ENCODE results near the gene TULP4.

The TULP4 gene

GRCh38 chr6:158499601-158500000 is 187.3 kb downstream of the TULP4 start:
- no peak overlapping the region for H3K27ac Mint-ChIP-seq
- H3K36me3 Mint-ChIP-seq (ENCODE audit: low read depth) = peaks cover 45% of the 10 kb centered on the region
- no peak overlapping the region for H3K4me3 Mint-ChIP-seq
- DNase-seq = no peak
- H3K4me1 Mint-ChIP-seq = no peaks in the 10 kb centered on the region
- H3K27me3 Mint-ChIP-seq (ENCODE audit: low read depth, poor library complexity) = peaks cover 1% of the 10 kb centered on the region
- no peaks in the 10 kb centered on the region for H3K9me3 Mint-ChIP-seq
- TF ChIP-seq CTCF (IDR thresholded peaks at IDR 0.05) = no peak

DNA sequence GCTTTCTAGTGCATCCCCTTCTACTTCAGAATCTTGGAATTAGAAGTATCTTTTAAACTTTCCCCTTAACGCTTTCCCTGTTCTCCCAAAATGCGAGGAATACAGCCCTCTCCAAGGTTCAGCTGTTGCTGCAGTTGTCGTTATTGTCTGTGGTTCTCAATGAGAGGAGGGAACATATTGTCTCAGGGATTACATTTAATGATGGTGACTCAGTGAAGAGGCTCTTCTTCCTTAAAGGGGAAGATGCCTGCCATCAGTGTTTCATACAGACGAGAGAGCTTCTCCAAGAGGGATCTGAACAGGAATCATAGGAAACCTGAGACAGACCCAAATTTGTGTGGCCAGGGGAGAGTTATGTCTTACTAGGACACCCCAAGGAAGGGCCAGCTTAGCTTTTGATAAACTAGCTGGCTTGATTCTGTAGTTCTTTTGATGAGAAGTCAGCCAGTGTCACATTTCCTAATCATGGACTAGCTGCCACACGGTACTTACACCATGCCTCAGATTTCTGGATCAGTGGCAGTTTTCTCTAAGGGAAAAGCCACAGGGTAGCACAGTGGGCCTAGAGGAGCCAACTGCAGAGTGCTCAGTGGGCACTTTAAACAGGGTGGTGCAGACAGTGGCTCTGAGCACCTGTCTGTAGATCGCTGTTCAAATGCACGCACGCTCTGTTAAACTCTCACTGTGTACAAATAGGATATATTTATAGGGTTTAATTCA is 187.9 kb downstream of the TULP4 start:
- TF ChIP-seq CTCF (IDR thresholded peaks at IDR 0.05) = no peak
- no peak for DNase-seq
- Mint-ChIP-seq H3K27me3 (ENCODE audit: low read depth, poor library complexity) (peaks cover 2% of the 10 kb centered on the region), H3K9me3 (no peaks in the 10 kb centered on the region), H3K27ac (no peak overlapping the region), H3K4me3 (no peak overlapping the region), H3K4me1 (no peaks in the 10 kb centered on the region), H3K36me3 (ENCODE audit: low read depth) (peaks cover 50% of the 10 kb centered on the region)

- no peak for TF ChIP-seq CTCF (IDR thresholded peaks at IDR 0.05)
- Mint-ChIP-seq H3K4me1 (no peaks in the 10 kb centered on the region), H3K27me3 (ENCODE audit: low read depth, poor library complexity) (peaks cover 2% of the 10 kb centered on the region), H3K9me3 (no peaks in the 10 kb centered on the region), H3K36me3 (ENCODE audit: low read depth) (peaks cover 55% of the 10 kb centered on the region), H3K27ac (no peak overlapping the region), H3K4me3 (no peak overlapping the region)
- no peak for DNase-seq
Observed at GRCh38 chr6:158501360-158502262, 189.3 kb downstream of the TULP4 start.

GRCh38 chr6:158502263-158502950 is 190.1 kb downstream of the TULP4 start:
- no peaks in the 10 kb centered on the region for H3K4me1 Mint-ChIP-seq
- no peak for TF ChIP-seq CTCF (IDR thresholded peaks at IDR 0.05)
- peaks cover 63% of the 10 kb centered on the region for H3K36me3 Mint-ChIP-seq (ENCODE audit: low read depth)
- H3K9me3 Mint-ChIP-seq = no peaks in the 10 kb centered on the region
- no peak for DNase-seq
- no peak overlapping the region for H3K4me3 Mint-ChIP-seq
- peaks cover 2% of the 10 kb centered on the region for H3K27me3 Mint-ChIP-seq (ENCODE audit: low read depth, poor library complexity)
- no peak overlapping the region for H3K27ac Mint-ChIP-seq

GRCh38 chr6:158503222-158503621 is 191.0 kb downstream of the TULP4 start:
- no peak for TF ChIP-seq CTCF (IDR thresholded peaks at IDR 0.05)
- no peaks in the 10 kb centered on the region for H3K4me1 Mint-ChIP-seq
- H3K4me3 Mint-ChIP-seq = no peak overlapping the region
- peaks cover 71% of the 10 kb centered on the region for H3K36me3 Mint-ChIP-seq (ENCODE audit: low read depth)
- no peak for DNase-seq
- H3K27me3 Mint-ChIP-seq (ENCODE audit: low read depth, poor library complexity) = peaks cover 2% of the 10 kb centered on the region
- H3K27ac Mint-ChIP-seq = peak overlapping the region; percentile 71
- no peaks in the 10 kb centered on the region for H3K9me3 Mint-ChIP-seq

Measured in nephron progenitor cell (in vitro differentiated cells).